ENCODE data around the gene ABCC4.
A peak's percentile ranks its signal among the peaks of the same experiment; 100 is the strongest.

ABCC4 gene

DNA sequence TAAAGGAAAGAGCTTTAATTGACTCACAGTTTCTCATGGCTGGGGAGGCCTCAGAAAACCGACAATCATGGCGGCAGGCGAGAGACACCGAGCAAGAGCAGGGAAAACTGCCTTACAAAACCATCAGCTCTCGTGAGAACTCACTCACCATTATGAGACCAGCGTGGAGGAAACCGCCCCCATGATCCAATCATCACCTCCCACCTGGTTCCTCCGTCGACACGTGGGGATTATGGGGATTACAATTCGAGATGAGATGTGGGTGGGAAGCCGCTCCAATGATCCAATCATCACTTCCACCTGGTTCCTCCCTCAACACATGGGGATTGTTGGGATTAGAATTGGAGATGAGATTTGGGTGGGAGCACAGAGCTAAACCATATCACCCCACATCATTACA is 293.9 kb downstream of the ABCC4 start:
- Histone ChIP-seq H3K27ac (ENCODE audit: low read depth, low read length) (no peak overlapping the region), H3K9me3 (ENCODE audit: control insufficient read depth, insufficient read depth, low read depth, low read length) (no peaks in the 10 kb centered on the region), H3K4me1 (ENCODE audit: control insufficient read depth, insufficient read depth, low read length) (peaks cover 9% of the 10 kb centered on the region; the same call in 1 of the 2 replicates), H3K9ac (ENCODE audit: low read length) (no peak overlapping the region), H3K36me3 (ENCODE audit: control insufficient read depth, insufficient read depth, low read length) (no peaks in the 10 kb centered on the region), H3K4me3 (ENCODE audit: low read depth, low read length) (no peak overlapping the region), H3K27me3 (ENCODE audit: control insufficient read depth, insufficient read depth, low read length) (peaks cover 15% of the 10 kb centered on the region)

- no peak overlapping the region for H3K9ac ChIP-seq (ENCODE audit: low read length)
- H3K27ac ChIP-seq (ENCODE audit: low read depth, low read length), result no peak overlapping the region
- no peak overlapping the region for H3K4me3 ChIP-seq (ENCODE audit: low read depth, low read length)
- no peaks in the 10 kb centered on the region for H3K36me3 ChIP-seq (ENCODE audit: control insufficient read depth, insufficient read depth, low read length)
- H3K4me1 ChIP-seq (ENCODE audit: control insufficient read depth, insufficient read depth, low read length), result peaks cover 11% of the 10 kb centered on the region; the same call in 1 of the 2 replicates
- H3K9me3 ChIP-seq (ENCODE audit: control insufficient read depth, insufficient read depth, low read depth, low read length), result no peaks in the 10 kb centered on the region
- peaks cover 15% of the 10 kb centered on the region for H3K27me3 ChIP-seq (ENCODE audit: control insufficient read depth, insufficient read depth, low read length)
Observed at GRCh38 chr13:95005300-95005699, 296.0 kb downstream of the ABCC4 start.

DNA sequence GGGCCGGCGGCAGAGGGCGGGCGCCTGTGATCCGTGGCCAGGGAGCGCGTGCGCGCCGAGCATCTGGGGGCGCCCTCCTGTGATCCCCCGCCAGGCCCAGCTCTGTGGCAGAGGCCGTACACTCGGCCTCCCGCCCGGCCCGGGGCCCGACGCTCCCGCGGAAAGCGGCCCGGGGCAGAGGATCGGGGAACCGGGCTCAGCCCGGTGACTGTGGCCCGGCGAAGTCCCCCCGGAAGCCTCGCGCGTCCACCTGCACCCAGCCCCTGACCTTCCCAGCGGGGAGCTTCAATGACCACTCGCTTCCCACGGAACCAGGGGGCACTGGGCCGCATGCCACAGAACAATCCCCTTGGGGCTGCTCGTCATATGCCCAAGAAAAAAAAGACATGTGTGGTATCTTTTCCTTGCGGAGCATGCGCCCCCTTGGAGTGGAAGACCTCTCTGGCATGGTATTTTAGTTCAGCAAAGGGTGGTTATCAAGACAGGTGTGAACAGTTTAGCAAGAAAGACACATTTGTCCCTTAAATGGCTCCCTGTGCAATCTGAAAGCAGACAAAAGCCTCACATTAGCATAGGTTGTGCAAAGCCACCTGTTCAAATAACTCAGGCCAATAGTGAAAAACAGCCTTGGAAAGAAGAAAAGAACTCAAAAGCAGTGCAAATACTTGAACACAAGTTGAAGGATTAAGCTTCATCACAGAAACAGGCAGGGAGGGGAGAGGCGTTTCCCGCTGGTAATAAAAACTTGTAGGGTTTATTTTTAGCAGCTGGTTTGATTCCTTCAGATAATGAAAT is 298.0 kb downstream of the ABCC4 start:
- Histone ChIP-seq H3K9ac (ENCODE audit: low read length) (no peak overlapping the region), H3K4me3 (ENCODE audit: low read depth, low read length) (peak overlapping the region; percentile 45)

DNA sequence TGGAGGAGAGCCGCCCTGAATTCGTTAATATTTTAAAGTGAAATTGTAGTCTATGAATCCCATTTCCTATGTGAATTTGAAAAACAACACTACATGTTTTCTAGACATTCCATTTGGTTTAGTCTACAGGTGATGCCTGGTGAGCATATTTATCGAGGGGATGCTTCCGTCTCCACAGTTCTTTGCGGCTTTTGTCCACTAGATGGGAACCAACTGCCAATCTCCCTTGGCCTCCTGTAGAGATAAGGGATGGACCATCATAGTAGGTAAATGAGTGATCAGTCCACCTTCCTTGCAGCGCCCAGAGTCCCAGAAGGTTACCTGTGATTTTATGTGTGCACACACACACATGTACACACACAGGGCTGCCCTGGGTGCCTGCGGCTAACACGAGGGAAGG is 299.1 kb downstream of the ABCC4 start:
- Histone ChIP-seq H3K9ac (ENCODE audit: low read length) (no peak overlapping the region), H3K36me3 (ENCODE audit: control insufficient read depth, insufficient read depth, low read length) (no peaks in the 10 kb centered on the region), H3K9me3 (ENCODE audit: control insufficient read depth, insufficient read depth, low read depth, low read length) (no peaks in the 10 kb centered on the region), H3K27ac (ENCODE audit: low read depth, low read length) (no peak overlapping the region), H3K27me3 (ENCODE audit: control insufficient read depth, insufficient read depth, low read length) (peaks cover 15% of the 10 kb centered on the region), H3K4me3 (ENCODE audit: low read depth, low read length) (no peak overlapping the region), H3K4me1 (ENCODE audit: control insufficient read depth, insufficient read depth, low read length) (peaks cover 21% of the 10 kb centered on the region)

More for the DNA sequence above, 298.0 kb downstream of the ABCC4 start:
- H3K36me3 ChIP-seq (ENCODE audit: control insufficient read depth, insufficient read depth, low read length), result no peaks in the 10 kb centered on the region
- H3K4me1 ChIP-seq (ENCODE audit: control insufficient read depth, insufficient read depth, low read length), result peaks cover 14% of the 10 kb centered on the region
- H3K9me3 ChIP-seq (ENCODE audit: control insufficient read depth, insufficient read depth, low read depth, low read length), result no peaks in the 10 kb centered on the region
- peaks cover 15% of the 10 kb centered on the region for H3K27me3 ChIP-seq (ENCODE audit: control insufficient read depth, insufficient read depth, low read length)
- no peak overlapping the region for H3K27ac ChIP-seq (ENCODE audit: low read depth, low read length)

GRCh38 chr13:94999871-95000270 is 301.4 kb downstream of the ABCC4 start:
- H3K4me1 ChIP-seq (ENCODE audit: control insufficient read depth, insufficient read depth, low read length), result peaks cover 26% of the 10 kb centered on the region
- peaks cover 15% of the 10 kb centered on the region for H3K27me3 ChIP-seq (ENCODE audit: control insufficient read depth, insufficient read depth, low read length)
- no peaks in the 10 kb centered on the region for H3K9me3 ChIP-seq (ENCODE audit: control insufficient read depth, insufficient read depth, low read depth, low read length)
- no peaks in the 10 kb centered on the region for H3K36me3 ChIP-seq (ENCODE audit: control insufficient read depth, insufficient read depth, low read length)
- H3K9ac ChIP-seq (ENCODE audit: low read length), result no peak overlapping the region
- H3K4me3 ChIP-seq (ENCODE audit: low read depth, low read length), result no peak overlapping the region
- no peak overlapping the region for H3K27ac ChIP-seq (ENCODE audit: low read depth, low read length)

DNA sequence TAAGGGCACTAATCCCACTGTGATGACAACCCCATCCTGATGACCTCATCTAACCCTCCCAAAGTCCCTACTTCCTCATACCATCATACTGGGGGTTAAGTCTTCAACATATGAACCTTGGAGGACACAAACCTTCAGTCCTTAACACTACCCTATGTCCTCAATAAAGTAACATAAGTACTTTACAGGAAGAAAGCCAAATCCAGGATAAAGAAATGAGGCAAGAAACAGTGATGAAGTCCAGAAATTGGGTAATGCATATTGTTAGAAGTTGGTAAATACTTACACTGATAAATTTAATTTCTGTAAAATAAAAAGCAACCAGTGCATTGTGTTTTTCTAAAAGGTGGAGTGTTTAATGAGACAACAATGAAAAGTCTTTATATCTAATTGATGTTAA is 304.1 kb downstream of the ABCC4 start:
- Histone ChIP-seq H3K9me3 (ENCODE audit: control insufficient read depth, insufficient read depth, low read depth, low read length) (no peaks in the 10 kb centered on the region), H3K27me3 (ENCODE audit: control insufficient read depth, insufficient read depth, low read length) (no peaks in the 10 kb centered on the region), H3K4me1 (ENCODE audit: control insufficient read depth, insufficient read depth, low read length) (peaks cover 18% of the 10 kb centered on the region), H3K36me3 (ENCODE audit: control insufficient read depth, insufficient read depth, low read length) (no peaks in the 10 kb centered on the region), H3K4me3 (ENCODE audit: low read depth, low read length) (no peak overlapping the region), H3K27ac (ENCODE audit: low read depth, low read length) (no peak overlapping the region), H3K9ac (ENCODE audit: low read length) (no peak overlapping the region)

DNA sequence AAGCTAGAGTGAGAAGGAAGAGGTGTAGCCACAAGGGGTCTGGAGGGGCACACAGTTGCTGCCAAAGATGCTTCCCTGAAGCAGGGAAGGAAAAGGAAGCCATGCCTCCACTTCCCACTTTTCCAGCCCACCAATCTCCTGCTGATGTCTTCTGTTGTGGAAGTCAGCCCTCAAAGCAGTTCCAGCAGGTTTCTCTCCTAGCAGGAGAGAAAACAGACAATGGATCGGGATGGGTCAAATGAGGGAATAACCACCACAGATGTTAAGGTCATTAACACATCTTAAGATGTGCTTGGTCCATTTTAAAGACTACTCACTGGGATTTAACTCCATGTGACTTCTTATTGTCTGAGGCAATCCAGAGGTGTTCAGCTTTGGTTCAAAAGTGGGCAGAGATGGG is 304.8 kb downstream of the ABCC4 start:
- Histone ChIP-seq H3K27me3 (ENCODE audit: control insufficient read depth, insufficient read depth, low read length) (no peaks in the 10 kb centered on the region), H3K4me3 (ENCODE audit: low read depth, low read length) (no peak overlapping the region), H3K4me1 (ENCODE audit: control insufficient read depth, insufficient read depth, low read length) (peaks cover 18% of the 10 kb centered on the region), H3K9me3 (ENCODE audit: control insufficient read depth, insufficient read depth, low read depth, low read length) (no peaks in the 10 kb centered on the region), H3K9ac (ENCODE audit: low read length) (no peak overlapping the region), H3K27ac (ENCODE audit: low read depth, low read length) (no peak overlapping the region), H3K36me3 (ENCODE audit: control insufficient read depth, insufficient read depth, low read length) (no peaks in the 10 kb centered on the region)

GRCh38 chr13:94994506-94994905 is 306.7 kb downstream of the ABCC4 start:
- Histone ChIP-seq H3K27me3 (ENCODE audit: control insufficient read depth, insufficient read depth, low read length) (no peaks in the 10 kb centered on the region), H3K27ac (ENCODE audit: low read depth, low read length) (no peak overlapping the region), H3K9me3 (ENCODE audit: control insufficient read depth, insufficient read depth, low read depth, low read length) (no peaks in the 10 kb centered on the region), H3K4me3 (ENCODE audit: low read depth, low read length) (no peak overlapping the region), H3K36me3 (ENCODE audit: control insufficient read depth, insufficient read depth, low read length) (no peaks in the 10 kb centered on the region), H3K4me1 (ENCODE audit: control insufficient read depth, insufficient read depth, low read length) (peaks cover 18% of the 10 kb centered on the region), H3K9ac (ENCODE audit: low read length) (no peak overlapping the region)

DNA sequence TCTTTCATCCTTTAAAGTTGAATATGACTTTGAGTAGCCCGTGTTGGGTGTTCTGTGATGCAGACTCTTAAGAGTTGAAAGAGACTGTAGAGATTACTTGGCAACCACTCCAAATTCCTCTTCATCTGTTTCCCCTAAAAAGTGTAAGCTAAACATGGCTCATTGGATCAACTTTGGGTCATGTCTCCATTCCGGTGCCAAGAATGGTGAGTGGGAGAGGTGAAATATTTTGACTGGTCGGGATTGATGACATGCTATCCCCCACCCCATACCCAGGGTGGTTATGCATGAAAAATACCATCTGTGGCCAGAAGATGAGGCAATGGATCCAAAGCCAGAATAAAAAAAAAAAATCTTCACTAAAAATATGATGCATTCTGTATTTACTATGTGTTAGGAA is 307.6 kb downstream of the ABCC4 start:
- no peaks in the 10 kb centered on the region for H3K36me3 ChIP-seq (ENCODE audit: control insufficient read depth, insufficient read depth, low read length)
- H3K27ac ChIP-seq (ENCODE audit: low read depth, low read length), result no peak overlapping the region
- no peak overlapping the region for H3K4me3 ChIP-seq (ENCODE audit: low read depth, low read length)
- peaks cover 18% of the 10 kb centered on the region for H3K4me1 ChIP-seq (ENCODE audit: control insufficient read depth, insufficient read depth, low read length)
- no peak overlapping the region for H3K9ac ChIP-seq (ENCODE audit: low read length)
- H3K27me3 ChIP-seq (ENCODE audit: control insufficient read depth, insufficient read depth, low read length), result no peaks in the 10 kb centered on the region
- no peaks in the 10 kb centered on the region for H3K9me3 ChIP-seq (ENCODE audit: control insufficient read depth, insufficient read depth, low read depth, low read length)

DNA sequence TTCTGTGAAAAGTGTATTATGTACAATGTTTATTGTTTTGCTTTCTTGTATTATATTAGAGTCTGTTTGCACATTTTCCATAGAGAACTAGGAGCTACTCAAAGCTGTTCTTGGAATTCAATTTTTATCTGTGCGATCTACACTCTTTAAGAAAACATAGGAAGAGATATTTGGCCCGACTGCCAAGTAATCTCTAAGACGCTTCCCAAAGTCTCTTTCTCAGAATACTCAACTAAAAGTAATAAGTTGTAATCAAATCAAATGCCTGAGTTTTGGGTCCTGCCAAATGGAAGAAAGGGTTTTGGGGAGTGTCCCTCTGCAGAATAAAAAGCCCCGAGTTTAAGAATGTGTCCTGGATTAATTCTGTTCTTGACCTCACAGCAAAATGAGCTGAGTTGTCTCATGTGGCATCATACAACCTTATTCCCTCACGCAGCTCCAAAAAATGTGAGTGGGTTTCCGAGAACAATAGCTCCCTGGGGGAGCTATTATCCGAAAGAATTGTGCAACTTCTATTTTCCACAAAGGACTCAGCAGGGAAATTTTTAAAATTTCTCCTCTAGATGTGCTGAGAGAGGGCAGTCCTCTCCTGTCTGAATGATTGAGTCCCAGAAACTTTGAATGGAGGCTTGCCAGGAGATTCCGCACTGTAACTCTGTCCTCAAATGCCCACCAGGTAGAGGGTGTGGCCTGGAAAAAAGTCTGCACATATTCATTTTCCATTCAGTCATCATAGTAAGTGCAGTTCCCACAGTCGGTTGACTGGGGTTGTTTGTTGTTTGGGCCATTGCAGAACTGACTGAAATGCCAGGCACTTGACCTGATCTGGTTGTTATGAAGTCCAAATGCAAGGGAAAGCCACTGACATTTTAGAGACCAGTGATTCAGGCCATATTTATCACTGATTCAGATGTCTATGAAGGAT is 309.0 kb downstream of the ABCC4 start:
- Histone ChIP-seq H3K27ac (ENCODE audit: low read depth, low read length) (no peak overlapping the region), H3K9ac (ENCODE audit: low read length) (no peak overlapping the region), H3K9me3 (ENCODE audit: control insufficient read depth, insufficient read depth, low read depth, low read length) (no peaks in the 10 kb centered on the region), H3K36me3 (ENCODE audit: control insufficient read depth, insufficient read depth, low read length) (no peaks in the 10 kb centered on the region), H3K4me3 (ENCODE audit: low read depth, low read length) (no peak overlapping the region), H3K4me1 (ENCODE audit: control insufficient read depth, insufficient read depth, low read length) (peaks cover 8% of the 10 kb centered on the region; the same call in 1 of the 2 replicates), H3K27me3 (ENCODE audit: control insufficient read depth, insufficient read depth, low read length) (no peaks in the 10 kb centered on the region)

GRCh38 chr13:94988654-94989053 is 312.6 kb downstream of the ABCC4 start:
- Histone ChIP-seq H3K27me3 (ENCODE audit: control insufficient read depth, insufficient read depth, low read length) (no peaks in the 10 kb centered on the region), H3K27ac (ENCODE audit: low read depth, low read length) (no peak overlapping the region), H3K4me3 (ENCODE audit: low read depth, low read length) (no peak overlapping the region), H3K9me3 (ENCODE audit: control insufficient read depth, insufficient read depth, low read depth, low read length) (no peaks in the 10 kb centered on the region), H3K9ac (ENCODE audit: low read length) (no peak overlapping the region), H3K4me1 (ENCODE audit: control insufficient read depth, insufficient read depth, low read length) (peaks cover 9% of the 10 kb centered on the region; the same call in 1 of the 2 replicates), H3K36me3 (ENCODE audit: control insufficient read depth, insufficient read depth, low read length) (no peaks in the 10 kb centered on the region)
